ENCODE measurements around the gene MOB1A.

Gene MOB1A

DNA sequence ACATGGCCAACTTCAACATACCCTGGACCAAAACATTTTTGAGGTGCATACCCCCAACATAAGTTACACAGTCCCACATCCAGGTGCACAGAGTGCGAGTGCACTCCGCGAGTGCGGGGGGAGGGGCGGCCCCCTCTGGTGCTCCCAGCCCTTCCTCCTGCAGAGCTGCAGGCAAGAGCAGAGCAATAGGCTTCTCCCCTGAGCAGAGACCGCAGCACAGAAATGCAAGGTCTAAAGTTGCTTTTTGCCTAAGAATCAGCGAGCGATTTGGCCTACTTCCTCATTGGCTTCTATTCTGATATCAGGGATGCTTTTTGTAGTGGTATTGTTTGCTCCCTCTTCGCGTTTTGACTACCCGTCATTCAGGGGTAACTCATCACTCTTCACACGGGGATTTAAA lies 71.6 kb downstream of the MOB1A start:
- no peak overlapping the region for H3K4me3 Mint-ChIP-seq
- H3K27me3 Mint-ChIP-seq: no peaks in the 10 kb centered on the region
- DNase-seq: no peak
- no peaks in the 10 kb centered on the region for H3K9me3 Mint-ChIP-seq
- H3K4me1 Mint-ChIP-seq: peaks cover 6% of the 10 kb centered on the region
- no peak for ATAC-seq
- H3K27ac Mint-ChIP-seq: no peak overlapping the region

DNA sequence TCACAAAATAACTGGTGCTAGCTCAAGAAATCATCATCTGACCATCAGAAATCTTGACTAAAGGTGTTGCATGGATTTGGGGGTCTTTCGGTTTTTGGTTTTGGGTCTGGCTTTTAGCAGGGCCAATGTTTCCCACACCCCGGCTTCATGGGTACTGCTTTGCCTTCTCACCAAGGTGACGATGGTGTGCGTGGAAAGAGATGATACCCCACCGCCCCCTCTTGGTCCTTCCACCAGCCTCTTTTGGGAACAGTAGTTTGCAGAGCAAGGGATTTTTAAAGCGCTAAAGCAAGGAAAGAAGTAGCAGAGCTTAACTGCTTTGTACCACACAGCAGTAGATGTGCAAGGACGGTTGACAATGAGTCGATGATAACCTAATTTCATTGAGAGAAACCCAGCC lies 73.3 kb downstream of the MOB1A start:
- ATAC-seq (no peak), DNase-seq (no peak)
- Mint-ChIP-seq H3K27me3 (no peaks in the 10 kb centered on the region), H3K9me3 (no peaks in the 10 kb centered on the region), H3K4me3 (no peak overlapping the region), H3K4me1 (peaks cover 10% of the 10 kb centered on the region), H3K27ac (no peak overlapping the region)

DNA sequence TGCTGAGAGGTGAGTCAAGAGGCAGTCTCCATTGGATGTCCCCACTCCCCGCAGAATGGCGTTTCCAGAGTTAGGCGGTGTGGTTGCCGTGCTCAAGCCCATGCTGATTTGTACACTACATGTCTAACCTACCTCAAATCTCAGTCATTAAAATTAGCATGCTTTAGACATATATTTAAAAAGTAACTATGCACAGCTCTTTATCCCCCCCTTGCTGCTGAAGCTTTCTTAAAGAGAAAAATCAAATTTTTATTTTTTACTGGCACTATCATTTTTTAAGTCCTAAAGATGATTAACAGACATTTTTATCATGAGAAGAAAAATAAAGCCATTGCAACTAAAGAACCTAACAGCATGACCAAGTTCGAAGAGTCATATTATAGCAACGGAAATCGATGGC lies 73.8 kb downstream of the MOB1A start:
- H3K9me3 Mint-ChIP-seq: no peaks in the 10 kb centered on the region
- H3K27me3 Mint-ChIP-seq: no peaks in the 10 kb centered on the region
- H3K4me3 Mint-ChIP-seq: no peak overlapping the region
- H3K4me1 Mint-ChIP-seq: peaks cover 10% of the 10 kb centered on the region
- DNase-seq (no peak), ATAC-seq (no peak)
- no peak overlapping the region for H3K27ac Mint-ChIP-seq

DNA sequence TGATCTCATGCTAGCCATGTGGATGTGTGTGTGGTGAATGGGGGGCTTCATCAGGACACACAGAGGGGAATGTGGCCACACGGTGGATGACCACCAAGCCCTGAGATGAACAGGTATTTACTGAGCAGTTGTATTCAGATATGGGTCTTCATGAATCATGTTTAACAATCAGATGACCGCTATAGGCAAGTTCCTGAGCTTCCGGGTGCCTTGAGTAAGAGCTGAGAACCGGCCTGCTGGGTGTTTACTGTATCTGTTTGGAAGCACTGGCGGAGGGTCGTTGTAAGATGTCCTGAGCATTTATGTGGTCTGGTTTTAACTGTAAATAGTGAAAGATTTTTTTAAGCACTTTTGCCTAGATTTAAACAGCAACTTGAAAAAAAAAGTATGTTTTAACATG lies 74.9 kb downstream of the MOB1A start:
- ATAC-seq (no peak), DNase-seq (no peak)
- no peak overlapping the region for H3K4me3 Mint-ChIP-seq
- H3K9me3 Mint-ChIP-seq: no peaks in the 10 kb centered on the region
- no peaks in the 10 kb centered on the region for H3K27me3 Mint-ChIP-seq
- peak overlapping the region in 1 of 2 donors; percentile 21 for H3K27ac Mint-ChIP-seq
- peaks cover 5% of the 10 kb centered on the region for H3K4me1 Mint-ChIP-seq
